ENCODE measurements around the gene TMEM108.

GRCh38 chr3:133137042-133137996, 99.1 kb downstream of the TMEM108 start:
- TF ChIP-seq CTCF (IDR thresholded peaks at IDR 0.05) (no peak), POLR2AphosphoS5 (IDR thresholded peaks at IDR 0.05) (no peak)

Data from suprapubic skin (tissue), 3 donors.